Liver (tissue), 3 donors: ENCODE data around the gene SMURF2.

Experiments
- EGR1 ChIP-seq, 2 donors: IDR thresholded peaks; 2 replicates each; pipeline ENCODE4 v1.6.1; 2016 to 2018; ENCODE audit warnings: antibody characterized with exemption in 2 of 2, low read depth in 2 of 2
- FOXA1 ChIP-seq: IDR thresholded peaks from 2 replicates; pipeline ENCODE4 v1.6.1; 2016; ENCODE audit warnings: antibody characterized with exemption
- FOXA2 ChIP-seq: IDR thresholded peaks from 2 replicates; pipeline ENCODE4 v1.6.1; 2016; ENCODE audit warnings: antibody characterized with exemption
- GABPA ChIP-seq, 2 donors: IDR thresholded peaks in 1 of 2; conservative IDR thresholded peaks in 1 of 2; 2 replicates each; pipeline ENCODE4 v1.6.1; 2016; ENCODE audit warnings: antibody characterized with exemption in 2 of 2, mild to moderate bottlenecking in 1 of 2, moderate library complexity in 1 of 2
- JUND ChIP-seq, 2 donors: IDR thresholded peaks; 2 replicates each; pipeline ENCODE4 v1.6.1; 2016; ENCODE audit warnings: antibody characterized with exemption in 2 of 2
- MAX ChIP-seq: IDR thresholded peaks from 2 replicates; pipeline ENCODE4 v1.6.1; 2016; ENCODE audit warnings: antibody characterized with exemption
- RAD21 ChIP-seq, 2 donors: IDR thresholded peaks; 2 replicates each; pipeline ENCODE4 v1.6.1; 2016; ENCODE audit warnings: antibody characterized with exemption in 2 of 2, mild to moderate bottlenecking in 2 of 2
- SP1 ChIP-seq: IDR thresholded peaks from 2 replicates; pipeline ENCODE4 v1.6.1; 2018; ENCODE audit warnings: antibody characterized with exemption, mild to moderate bottlenecking
- TAF1 ChIP-seq: conservative IDR thresholded peaks from 2 replicates; pipeline ENCODE4 v1.6.1; 2016; ENCODE audit warnings: antibody characterized with exemption, mild to moderate bottlenecking
- YY1 ChIP-seq: IDR thresholded peaks from 2 replicates; pipeline ENCODE4 v1.6.1; 2016; ENCODE audit warnings: antibody characterized with exemption, mild to moderate bottlenecking
- ZBTB33 ChIP-seq: IDR thresholded peaks from 2 replicates; pipeline ENCODE4 v1.6.1; 2016; ENCODE audit warnings: antibody characterized with exemption
- TF ChIP-seq, protein P1 (sequence below): fragments of 150-350 bp; IDR thresholded peaks from 2 replicates; pipeline ENCODE4 v1.5.1; 2017; ENCODE audit warnings: improper control_type of control experiment, low read depth, low read length; ENCODE audit not compliant: missing input control
- TF ChIP-seq, protein P2 (sequence below): IDR thresholded peaks from 2 replicates; pipeline ENCODE4 v1.6.1; 2016; ENCODE audit warnings: antibody characterized with exemption, mild to moderate bottlenecking
- TF ChIP-seq, protein P3 (sequence below): IDR thresholded peaks from 2 replicates; pipeline ENCODE4 v1.6.1; 2016; ENCODE audit warnings: antibody characterized with exemption
- donor health status: healthy.
- donor health status: healthy.

DNA sequence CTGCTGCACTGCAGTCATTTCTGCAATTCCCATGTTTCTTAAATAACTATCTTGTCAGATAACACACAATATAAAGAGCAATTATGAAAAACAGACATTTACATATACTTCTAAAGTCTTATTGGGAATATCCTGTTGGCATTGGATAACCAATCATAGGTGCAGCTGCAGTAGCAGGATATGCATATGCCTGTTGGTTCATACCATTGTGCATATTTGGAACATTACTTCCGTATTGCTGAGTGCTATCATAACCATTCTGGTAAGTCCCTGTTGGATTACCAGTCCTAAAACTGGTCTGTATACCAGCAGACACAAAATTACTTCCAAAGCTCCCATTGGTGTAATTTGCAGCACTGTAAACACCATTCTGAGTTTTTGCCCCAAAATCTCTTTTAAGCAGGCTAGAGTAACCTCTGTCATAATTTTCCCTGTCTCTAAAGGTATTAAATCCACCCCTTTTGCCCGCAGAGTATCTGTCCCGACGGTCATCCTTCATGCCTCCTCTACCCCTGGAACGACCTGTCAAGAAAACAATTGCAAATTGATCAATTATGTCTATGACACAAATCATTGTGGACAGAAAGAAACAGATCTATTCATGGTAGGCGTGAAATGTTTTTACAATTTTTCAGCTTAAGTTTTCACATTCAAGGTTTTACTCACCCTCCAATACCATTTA is 162.2 kb downstream of the SMURF2 start:
- TF ChIP-seq, protein P1, sequence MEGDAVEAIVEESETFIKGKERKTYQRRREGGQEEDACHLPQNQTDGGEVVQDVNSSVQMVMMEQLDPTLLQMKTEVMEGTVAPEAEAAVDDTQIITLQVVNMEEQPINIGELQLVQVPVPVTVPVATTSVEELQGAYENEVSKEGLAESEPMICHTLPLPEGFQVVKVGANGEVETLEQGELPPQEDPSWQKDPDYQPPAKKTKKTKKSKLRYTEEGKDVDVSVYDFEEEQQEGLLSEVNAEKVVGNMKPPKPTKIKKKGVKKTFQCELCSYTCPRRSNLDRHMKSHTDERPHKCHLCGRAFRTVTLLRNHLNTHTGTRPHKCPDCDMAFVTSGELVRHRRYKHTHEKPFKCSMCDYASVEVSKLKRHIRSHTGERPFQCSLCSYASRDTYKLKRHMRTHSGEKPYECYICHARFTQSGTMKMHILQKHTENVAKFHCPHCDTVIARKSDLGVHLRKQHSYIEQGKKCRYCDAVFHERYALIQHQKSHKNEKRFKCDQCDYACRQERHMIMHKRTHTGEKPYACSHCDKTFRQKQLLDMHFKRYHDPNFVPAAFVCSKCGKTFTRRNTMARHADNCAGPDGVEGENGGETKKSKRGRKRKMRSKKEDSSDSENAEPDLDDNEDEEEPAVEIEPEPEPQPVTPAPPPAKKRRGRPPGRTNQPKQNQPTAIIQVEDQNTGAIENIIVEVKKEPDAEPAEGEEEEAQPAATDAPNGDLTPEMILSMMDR: no peak
- TF ChIP-seq, protein P2, sequence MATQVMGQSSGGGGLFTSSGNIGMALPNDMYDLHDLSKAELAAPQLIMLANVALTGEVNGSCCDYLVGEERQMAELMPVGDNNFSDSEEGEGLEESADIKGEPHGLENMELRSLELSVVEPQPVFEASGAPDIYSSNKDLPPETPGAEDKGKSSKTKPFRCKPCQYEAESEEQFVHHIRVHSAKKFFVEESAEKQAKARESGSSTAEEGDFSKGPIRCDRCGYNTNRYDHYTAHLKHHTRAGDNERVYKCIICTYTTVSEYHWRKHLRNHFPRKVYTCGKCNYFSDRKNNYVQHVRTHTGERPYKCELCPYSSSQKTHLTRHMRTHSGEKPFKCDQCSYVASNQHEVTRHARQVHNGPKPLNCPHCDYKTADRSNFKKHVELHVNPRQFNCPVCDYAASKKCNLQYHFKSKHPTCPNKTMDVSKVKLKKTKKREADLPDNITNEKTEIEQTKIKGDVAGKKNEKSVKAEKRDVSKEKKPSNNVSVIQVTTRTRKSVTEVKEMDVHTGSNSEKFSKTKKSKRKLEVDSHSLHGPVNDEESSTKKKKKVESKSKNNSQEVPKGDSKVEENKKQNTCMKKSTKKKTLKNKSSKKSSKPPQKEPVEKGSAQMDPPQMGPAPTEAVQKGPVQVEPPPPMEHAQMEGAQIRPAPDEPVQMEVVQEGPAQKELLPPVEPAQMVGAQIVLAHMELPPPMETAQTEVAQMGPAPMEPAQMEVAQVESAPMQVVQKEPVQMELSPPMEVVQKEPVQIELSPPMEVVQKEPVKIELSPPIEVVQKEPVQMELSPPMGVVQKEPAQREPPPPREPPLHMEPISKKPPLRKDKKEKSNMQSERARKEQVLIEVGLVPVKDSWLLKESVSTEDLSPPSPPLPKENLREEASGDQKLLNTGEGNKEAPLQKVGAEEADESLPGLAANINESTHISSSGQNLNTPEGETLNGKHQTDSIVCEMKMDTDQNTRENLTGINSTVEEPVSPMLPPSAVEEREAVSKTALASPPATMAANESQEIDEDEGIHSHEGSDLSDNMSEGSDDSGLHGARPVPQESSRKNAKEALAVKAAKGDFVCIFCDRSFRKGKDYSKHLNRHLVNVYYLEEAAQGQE: no peak
- TF ChIP-seq RAD21 (IDR thresholded peaks at IDR 0.05) (no peak), SP1 (no peak), JUND (IDR thresholded peaks at IDR 0.05) (no peak), TAF1 (no peak), GABPA (IDR thresholded peaks at IDR 0.05 in 1 of 2, conservative IDR thresholded peaks at IDR 0.05 in 1 of 2) (no peak), MAX (no peak), EGR1 (IDR thresholded peaks at IDR 0.05; ENCODE audit: low read depth in 2 of 2) (no peak), YY1 (no peak), FOXA2 (no peak), ZBTB33 (no peak), FOXA1 (no peak)
- TF ChIP-seq, protein P3, sequence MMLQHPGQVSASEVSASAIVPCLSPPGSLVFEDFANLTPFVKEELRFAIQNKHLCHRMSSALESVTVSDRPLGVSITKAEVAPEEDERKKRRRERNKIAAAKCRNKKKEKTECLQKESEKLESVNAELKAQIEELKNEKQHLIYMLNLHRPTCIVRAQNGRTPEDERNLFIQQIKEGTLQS: no peak
